Adrenal gland (tissue), 12 donors: Measurements from ENCODE around the gene DACT3. TPM values are rescaled to one million over a fixed set of nuclear protein-coding genes. Genes with fewer than 3 reads are reported as not detected.

ENCODE experiments used
- DNase-seq, 7 donors: peaks; one replicate each; pipeline ENCODE4 v3.0.0-alpha.2; 2019 to 2020
- H3K27ac ChIP-seq, 5 donors: fragments of 200-600 bp; sonication (generic) in 4 of 5; 1 replicate in 3 of 5; 2 replicates in 2 of 5; pipeline versions ENCODE4 v1.5.1 to v1.8.0; 2016 to 2020; ENCODE audit warnings: mild to moderate bottlenecking in 1 of 5
- H3K27me3 ChIP-seq: fragments of 200-600 bp; 2 replicates; pipeline ENCODE4 v1.8.0; 2021
- H3K36me3 ChIP-seq, 2 donors: fragments of 200-600 bp; replicated peaks in 1 of 2; 1 replicate in 1 of 2; 2 replicates in 1 of 2; pipeline versions ENCODE4 v1.5.1 to v1.8.0; 2018 to 2022
- H3K4me1 ChIP-seq, 2 donors: fragments of 200-600 bp; replicated peaks in 1 of 2; 1 replicate in 1 of 2; 2 replicates in 1 of 2; pipeline versions ENCODE4 v1.5.1 to v1.8.0; 2018 to 2021
- H3K4me3 ChIP-seq, 4 donors: fragments of 200-600 bp; sonication (generic) in 3 of 4; one replicate each; pipeline ENCODE4 v1.5.1; 2016 to 2018
- H3K9me3 ChIP-seq, 3 donors: fragments of 200-600 bp; sonication (generic) in 1 of 3; replicated peaks in 1 of 3; 1 replicate in 2 of 3; 2 replicates in 1 of 3; pipeline versions ENCODE4 v1.5.1 to v1.8.0; 2016 to 2021
- CTCF ChIP-seq, 6 experiments: fragments of 450-650 bp in 4 of 6; fragments of 200-600 bp in 2 of 6; sonication (generic) in 1 of 6; IDR thresholded peaks; 1 replicate in 5 of 6; 2 replicates in 1 of 6; pipeline versions ENCODE4 v1.5.1 to v1.8.0; 2016 to 2021; ENCODE audit warnings: antibody characterized with exemption in 6 of 6, mild to moderate bottlenecking in 2 of 6, moderate library complexity in 1 of 6
- POLR2A ChIP-seq, 2 donors: fragments of 450-650 bp; IDR thresholded peaks; one replicate each; pipeline ENCODE4 v1.6.1; 2017; ENCODE audit warnings: antibody characterized with exemption in 2 of 2, mild to moderate bottlenecking in 2 of 2, moderate library complexity in 1 of 2
- WGBS, 4 donors: extraction: QIAGEN DNeasy Blood & Tissue Kit in 2 of 4; methylation state at CpG; one replicate each; pipeline versions ENCODE4 v1.1.5 to v1.1.7; 2013 to 2017; 5-methylcytosine and 5-hydroxymethylcytosine counted together
- intact Hi-C, 2 donors: fragments of 100-400 bp; cut with DNase I; formaldehyde crosslinking; loops; one replicate each; pipeline versions ENCODE4 v1.14.1 to v1.15.0; 2022 to 2023
- polyA plus RNA-seq, 3 donors: library from polyadenylated mRNA; stranded (reverse); fragments of 200-250 nt in 2 of 3; fragments of 350-450 nt in 1 of 3; fragmentation: Illumina TruSeq in 1 of 3; extraction: RNeasy Lipid Tissue Mini Kit (QIAGEN cat#74804) in 1 of 3; gene quantifications; one replicate each; pipeline ENCODE4 v1.2.3, GENCODE V29; 2013 to 2014
- total RNA-seq, 9 donors: library from RNA; depleted of rRNA in 4 of 9; stranded (reverse); fragments of >200 nt in 4 of 9; fragments of 120-200 nt in 1 of 9; fragmentation: NEBNext Ultra II Directional in 1 of 9; extraction: Animal tissue kit (Norgen Biotek cat#: 25700) in 1 of 9; gene quantifications; one replicate each; pipeline versions ENCODE4 v1.1.0 to v1.2.4, GENCODE V29; 2013 to 2023
- donor health status: healthy with polysubstance abuse.
- donor health status: Bipolar disorder and iron deficiency.
- donor health status: DM: yes; HTN: yes; CAD: no.
- donor health status: DM: no; HTN: no; CAD: no.
- donor health status: DM: no; HTN: no; CAD: no.
- donor health status: DM: yes; HTN: yes; CAD: no.

The DACT3 gene
- total and polyA plus RNA-seq, 12 donors, result 1.7 to 9.8 (median 3.7) TPM

- H3K36me3 ChIP-seq, result no peaks in the 10 kb centered on the region
- no peaks in the 10 kb centered on the region for H3K27me3 ChIP-seq
- H3K4me3 ChIP-seq, result peak overlapping the region in 1 of 4 donors; percentile 43
- DNase-seq, result no peak
- TF ChIP-seq POLR2A (IDR thresholded peaks at IDR 0.05), result no peak
- no peak for TF ChIP-seq CTCF (IDR thresholded peaks at IDR 0.05)
- 6 to 8% (median 8%) methylated on average over 21 to 23 of the region's 23 CpGs for WGBS, 4 donors
- no peak overlapping the region for H3K27ac ChIP-seq
- peaks cover 6 to 34% of the 10 kb centered on the region in 2 donors for H3K4me1 ChIP-seq
- intact Hi-C loops, result no loop called here
- H3K9me3 ChIP-seq, result no peaks in the 10 kb centered on the region
Measured at GRCh38 chr19:46634656-46635218, 26.2 kb downstream of the DACT3 start.

- 3 to 12% (median 5%) methylated on average over 5 to 38 of the region's 38 CpGs for WGBS, 4 donors
- no peak overlapping the region for H3K27ac ChIP-seq
- no peaks in the 10 kb centered on the region for H3K36me3 ChIP-seq
- intact Hi-C loops, result no loop called here
- TF ChIP-seq POLR2A (IDR thresholded peaks at IDR 0.05) (no peak), CTCF (IDR thresholded peaks at IDR 0.05) (no peak)
- H3K27me3 ChIP-seq, result no peaks in the 10 kb centered on the region
- DNase-seq, result peak; percentile 69 to 91 (median 84)
- H3K4me3 ChIP-seq, result peak overlapping the region in 1 of 4 donors; percentile 43
- H3K4me1 ChIP-seq, result peaks cover 6 to 29% of the 10 kb centered on the region in 2 donors
- H3K9me3 ChIP-seq, result no peaks in the 10 kb centered on the region
Measured at GRCh38 chr19:46634045-46634655, 26.8 kb downstream of the DACT3 start.

GRCh38 chr19:46633130-46633529 is 27.9 kb downstream of the DACT3 start:
- 86 to 91% (median 88%) methylated on average over 3 of the region's 3 CpGs for WGBS, 4 donors
- no peak for DNase-seq
- Histone ChIP-seq H3K36me3 (no peaks in the 10 kb centered on the region), H3K9me3 (no peaks in the 10 kb centered on the region), H3K27me3 (no peaks in the 10 kb centered on the region), H3K4me3 (no peak overlapping the region), H3K4me1 (peaks cover 6 to 24% of the 10 kb centered on the region in 2 donors), H3K27ac (no peak overlapping the region)
- TF ChIP-seq POLR2A (IDR thresholded peaks at IDR 0.05) (no peak), CTCF (IDR thresholded peaks at IDR 0.05) (no peak)
- intact Hi-C loops, result no loop called here

- WGBS, 4 donors, result 48 to 64% (median 58%) methylated on average over 4 to 6 of the region's 6 CpGs
- no peaks in the 10 kb centered on the region for H3K9me3 ChIP-seq
- H3K4me1 ChIP-seq, result peaks cover 9 to 31% of the 10 kb centered on the region in 2 donors
- no peak overlapping the region for H3K4me3 ChIP-seq
- H3K36me3 ChIP-seq, result no peaks in the 10 kb centered on the region
- peak overlapping the region in 1 of 5 donors; percentile 50 for H3K27ac ChIP-seq
- no peaks in the 10 kb centered on the region for H3K27me3 ChIP-seq
- DNase-seq, result no peak
- no peak for TF ChIP-seq CTCF (IDR thresholded peaks at IDR 0.05)
- no peak for TF ChIP-seq POLR2A (IDR thresholded peaks at IDR 0.05)
- intact Hi-C loops, result no loop called here
Measured at GRCh38 chr19:46631481-46631880, 29.5 kb downstream of the DACT3 start.
